ENCODE results near the gene NCOA1.
A peak's percentile ranks its signal among the peaks of the same experiment; 100 is the strongest.

Gene NCOA1

DNA sequence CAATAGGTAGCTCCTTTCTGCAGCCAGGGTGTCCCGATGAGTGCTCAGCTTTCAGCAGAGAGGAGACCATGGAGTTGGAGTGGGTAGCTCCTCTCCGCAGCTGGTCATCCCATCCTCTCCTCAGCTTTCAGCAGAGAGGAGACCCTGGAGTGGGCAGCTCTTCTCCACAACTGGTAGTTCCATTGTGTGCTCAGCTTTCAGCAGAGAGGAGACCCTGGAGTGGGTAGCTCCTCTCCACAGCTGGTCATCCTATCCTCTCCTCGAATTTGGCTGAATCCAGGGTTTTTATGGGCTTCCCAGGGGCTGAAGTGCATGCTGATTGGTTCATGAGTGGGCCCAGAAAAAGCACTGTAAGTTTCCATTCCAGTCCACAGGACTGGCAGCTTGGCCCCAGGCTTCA lies 75.2 kb downstream of the NCOA1 start:
- H3K4me1 ChIP-seq (ENCODE audit: control insufficient read depth, insufficient read depth, low read length), result peaks cover 4% of the 10 kb centered on the region
- TF ChIP-seq SETDB1 (IDR thresholded peaks at IDR 0.05; ENCODE audit: insufficient read length, low read length) (peak; percentile 85), GLIS1 (tag by site-specific recombination; IDR thresholded peaks at IDR 0.05) (no peak)
- no peak overlapping the region for H3K27ac ChIP-seq (ENCODE audit: extremely low read depth, low read depth, low read length)
- CTCF ChIA-PET, result interaction anchor here (0.6 kb wide), 1 partner anchor 144 kb away, joined by 3 read pairs; no protein-coding TSS in a partner anchor
- H3K9me3 ChIP-seq (ENCODE audit: control insufficient read depth, insufficient read depth, low read depth, low read length), result no peaks in the 10 kb centered on the region
- H3K4me3 ChIP-seq (ENCODE audit: low read depth, low read length), result no peak overlapping the region
- H3K36me3 ChIP-seq (ENCODE audit: control insufficient read depth in 2 of 2, insufficient read depth in 1 of 2, low read length in 2 of 2), result peaks cover 0 to 19% of the 10 kb centered on the region in 2 experiments; a peak in 1 of 3 replicates
- POLR2A ChIA-PET, result no interaction called here

GRCh38 chr2:24566630-24567029 lies 75.6 kb downstream of the NCOA1 start:
- Histone ChIP-seq H3K4me3 (ENCODE audit: low read depth, low read length) (no peak overlapping the region), H3K4me1 (ENCODE audit: control insufficient read depth, insufficient read depth, low read length) (peaks cover 7% of the 10 kb centered on the region), H3K36me3 (ENCODE audit: control insufficient read depth in 2 of 2, insufficient read depth in 1 of 2, low read length in 2 of 2) (peaks cover 0 to 19% of the 10 kb centered on the region in 2 experiments; a peak in 1 of 3 replicates), H3K27ac (ENCODE audit: extremely low read depth, low read depth, low read length) (no peak overlapping the region), H3K9me3 (ENCODE audit: control insufficient read depth, insufficient read depth, low read depth, low read length) (no peaks in the 10 kb centered on the region)
- TF ChIP-seq ZSCAN30 (tag by site-specific recombination; IDR thresholded peaks at IDR 0.05), result no peak
- no peak for TF ChIP-seq ZNF791 (tag by site-specific recombination; IDR thresholded peaks at IDR 0.05)
- no peak for TF ChIP-seq ZNF302 (tag by site-specific recombination; IDR thresholded peaks at IDR 0.05; ENCODE audit: low read depth)
- no peak for TF ChIP-seq KLF17 (tag by site-specific recombination; IDR thresholded peaks at IDR 0.05)
- TF ChIP-seq PATZ1 (tag by site-specific recombination; IDR thresholded peaks at IDR 0.05), result no peak
- no peak for TF ChIP-seq GLI4 (tag by site-specific recombination; IDR thresholded peaks at IDR 0.05)
- TF ChIP-seq CTCF (tag by site-specific recombination; IDR thresholded peaks at IDR 0.05), result no peak
- no peak for TF ChIP-seq ZFP41 (tag by site-specific recombination; IDR thresholded peaks at IDR 0.05; ENCODE audit: borderline replicate concordance)
- no peak for TF ChIP-seq ZBTB48 (tag by site-specific recombination; IDR thresholded peaks at IDR 0.05)
- no peak for TF ChIP-seq AEBP2 (tag by site-specific recombination; IDR thresholded peaks at IDR 0.05; ENCODE audit: borderline replicate concordance)
- no peak for TF ChIP-seq BCL11A (tag by site-specific recombination; IDR thresholded peaks at IDR 0.05; ENCODE audit: low read depth)
- TF ChIP-seq ZFHX2 (tag by site-specific recombination; conservative IDR thresholded peaks at IDR 0.05), result no peak
- no peak for TF ChIP-seq ZIC2 (tag by site-specific recombination; IDR thresholded peaks at IDR 0.05)
- TF ChIP-seq ZNF548 (tag by site-specific recombination; IDR thresholded peaks at IDR 0.05), result no peak
- TF ChIP-seq GFI1B (tag by site-specific recombination; IDR thresholded peaks at IDR 0.05), result no peak
- no peak for TF ChIP-seq ZBTB6 (tag by site-specific recombination; IDR thresholded peaks at IDR 0.05)
- no peak for TF ChIP-seq YY2 (tag by site-specific recombination; IDR thresholded peaks at IDR 0.05)
- no peak for TF ChIP-seq ZNF335 (tag by site-specific recombination; conservative IDR thresholded peaks at IDR 0.05)
- no peak for TF ChIP-seq ZEB2 (tag by site-specific recombination; IDR thresholded peaks at IDR 0.05)
- POLR2A ChIA-PET, result interaction anchor here (0.6 kb wide), 1 partner anchor 352 kb away, joined by 3 read pairs; no protein-coding TSS in a partner anchor
- CTCF ChIA-PET, result interaction anchor here (0.6 kb wide), 1 partner anchor 144 kb away, joined by 3 read pairs; no protein-coding TSS in a partner anchor
